ENCODE results near the gene GTF3C1. TPM values are rescaled to one million over a fixed set of nuclear protein-coding genes. Genes with fewer than 3 reads are reported as not detected.

Gene GTF3C1
- total and polyA plus RNA-seq, 2 of the 8 experiments (the other 6 are each of a cell fraction or from before 2014, with no cell fraction given): 89.3 to 126 TPM

GRCh38 chr16:27474041-27474440 is 75.7 kb downstream of the GTF3C1 start:
- peaks cover 35 to 79% (median 66%) of the 10 kb centered on the region in 4 experiments for H3K36me3 ChIP-seq (ENCODE audit: control insufficient read depth in 2 of 4, insufficient read depth in 4 of 4, low read length in 3 of 4)
- TF ChIP-seq EZH2 (IDR thresholded peaks at IDR 0.05; ENCODE audit: low read depth, low read length, severe bottlenecking) (no peak), POLR2AphosphoS5 (IDR thresholded peaks at IDR 0.05; ENCODE audit: low read depth, low read length) (no peak), BCL11A (IDR thresholded peaks at IDR 0.05; ENCODE audit: low read depth in 2 of 2, low read length in 2 of 2) (no peak), RAD21 (IDR thresholded peaks at IDR 0.05 in 1 of 2, conservative IDR thresholded peaks at IDR 0.05 in 1 of 2; ENCODE audit: low read depth in 2 of 2, low read length in 2 of 2) (no peak), HDAC2 (IDR thresholded peaks at IDR 0.05; ENCODE audit: borderline replicate concordance in 1 of 2, low read depth in 2 of 2, low read length in 2 of 2) (no peak), ATF3 (IDR thresholded peaks at IDR 0.05; ENCODE audit: insufficient read depth, low read depth, low read length) (no peak), CEBPB (IDR thresholded peaks at IDR 0.05; ENCODE audit: low read depth, low read length) (no peak), ZNF274 (IDR thresholded peaks at IDR 0.05; ENCODE audit: borderline replicate concordance, extremely low read depth, low read length) (no peak), USF2 (IDR thresholded peaks at IDR 0.05; ENCODE audit: low read length) (no peak), CREB1 (IDR thresholded peaks at IDR 0.05) (no peak), SRF (IDR thresholded peaks at IDR 0.05; ENCODE audit: low read depth, low read length) (no peak), FOSL1 (IDR thresholded peaks at IDR 0.05; ENCODE audit: insufficient read depth, low read depth, low read length) (no peak), SIX5 (IDR thresholded peaks at IDR 0.05; ENCODE audit: low read depth, low read length) (no peak)

More at GRCh38 chr16:27474041-27474440, 75.7 kb downstream of the GTF3C1 start:
- Histone ChIP-seq H2AFZ (ENCODE audit: low read length) (no peak overlapping the region), H2AK5ac (ENCODE audit: low read depth, low read length) (no peak overlapping the region), H3K18ac (ENCODE audit: extremely low read depth, low read length) (no peak overlapping the region), H3K4me2 (ENCODE audit: insufficient read depth in 1 of 2, low read depth in 2 of 2, low read length in 2 of 2) (no peak overlapping the region), H3K79me2 (ENCODE audit: control insufficient read depth in 1 of 2, insufficient read depth in 2 of 2, low read length in 2 of 2) (no peaks in the 10 kb centered on the region), H3K27ac (ENCODE audit: low read depth, low read length) (no peak overlapping the region), H4K8ac (ENCODE audit: extremely low read depth, insufficient read depth, low read length) (no peak overlapping the region), H3K9me3 (ENCODE audit: insufficient read depth in 2 of 2, low read depth in 1 of 2, low read length in 1 of 2) (no peaks in the 10 kb centered on the region), H3K9ac (replicated peaks in 1 of 4; ENCODE audit: extremely low read depth in 1 of 4, low read depth in 3 of 4, low read length in 3 of 4) (no peak overlapping the region), H3K4me1 (replicated peaks in 1 of 4; ENCODE audit: control insufficient read depth in 3 of 4, insufficient read depth in 4 of 4, low read length in 3 of 4) (no peaks in the 10 kb centered on the region), H3K4ac (replicated peaks; ENCODE audit: insufficient read length, low read depth, low read length) (no peak overlapping the region), H4K20me1 (replicated peaks in 1 of 2; ENCODE audit: control insufficient read depth in 1 of 2, insufficient read depth in 2 of 2, low read length in 2 of 2) (peaks cover 0 to 6% of the 10 kb centered on the region in 2 experiments), H3K27me3 (replicated peaks in 1 of 4; ENCODE audit: control insufficient read depth in 3 of 4, extremely low read depth in 1 of 4, insufficient read depth in 3 of 4, low read length in 3 of 4) (no peaks in the 10 kb centered on the region), H3K14ac (ENCODE audit: insufficient read length) (no peak overlapping the region), H3K23me2 (ENCODE audit: low read depth, low read length) (no peaks in the 10 kb centered on the region), H2BK15ac (ENCODE audit: low read length) (no peak overlapping the region), H3K4me3 (ENCODE audit: extremely low read depth in 1 of 4, insufficient read depth in 2 of 4, low read depth in 3 of 4, low read length in 4 of 4) (no peak overlapping the region), H4K91ac (replicated peaks; ENCODE audit: insufficient read length, low read length) (no peak overlapping the region), H2BK20ac (ENCODE audit: low read length) (no peak overlapping the region), H2BK120ac (replicated peaks; ENCODE audit: low read depth, low read length) (no peak overlapping the region), H3K79me1 (ENCODE audit: low read depth, low read length) (no peaks in the 10 kb centered on the region), H3K23ac (ENCODE audit: insufficient read length) (no peak overlapping the region), H2BK12ac (ENCODE audit: low read depth, low read length) (no peak overlapping the region), H2BK5ac (ENCODE audit: low read depth, low read length) (no peak overlapping the region), H4K5ac (ENCODE audit: insufficient read length, low read depth, low read length) (no peak overlapping the region), H3K56ac (replicated peaks; ENCODE audit: insufficient read length, low read depth, low read length) (no peak overlapping the region)
- no peak for DNase-seq (ENCODE audit: low read depth in 1 of 2, low spot score in 2 of 2)
- no peak for FAIRE-seq
- POLR2A ChIA-PET (ENCODE audit: partially characterized antibody): interaction anchor here (1.8 kb wide), 1 partner anchor 12 kb away, joined by 4 read pairs; no protein-coding TSS in a partner anchor
- 94% methylated on average over 9 of the region's 9 CpGs; no CpG with 5 or more reads in 1 of the 2 experiments for WGBS, 2 experiments (ENCODE audit: extremely low coverage in 1 of 2, insufficient coverage in 1 of 2, insufficient read length in 1 of 2, insufficient replicate concordance in 2 of 2, low coverage in 1 of 2, low lambda C conversion rate in 2 of 2, missing lambda C conversion rate in 1 of 2)
- CTCF ChIA-PET (ENCODE audit: partially characterized antibody): no interaction called here
